OCI-LY1 (cell line): ENCODE results near the gene CAPN15.

Experiments used
- H2AFZ ChIP-seq: fragments of 200-600 bp; sonication (generic), shearing (Covaris generic); 2 replicates; pipeline ENCODE4 v1.6.0; 2014; ENCODE audit warnings: antibody characterized with exemption, mild to moderate bottlenecking, low read length
- H3F3A ChIP-seq: fragments of 200-600 bp; sonication (generic), shearing (Covaris generic); 2 replicates; pipeline ENCODE4 v1.6.0; 2014; ENCODE audit warnings: mild to moderate bottlenecking, antibody characterized with exemption, low read length, moderate library complexity; ENCODE audit not compliant: insufficient read depth
- H3K27ac ChIP-seq: fragments of 200-600 bp; sonication (generic); 2 replicates; pipeline ENCODE4 v1.5.1; 2014; ENCODE audit warnings: low read length, mixed run types, mild to moderate bottlenecking, low read depth; ENCODE audit not compliant: poor library complexity, severe bottlenecking
- H3K27me3 ChIP-seq: fragments of 200-600 bp; sonication (generic); 2 replicates; pipeline ENCODE4 v1.6.0; 2014; ENCODE audit warnings: antibody characterized with exemption, mild to moderate bottlenecking, low read length, moderate library complexity; ENCODE audit not compliant: insufficient read depth
- H3K36me3 ChIP-seq: fragments of 200-600 bp; sonication (generic); 2 replicates; pipeline ENCODE4 v1.6.1; 2014; ENCODE audit warnings: mild to moderate bottlenecking, antibody characterized with exemption, low read length, moderate library complexity, mixed read lengths; ENCODE audit not compliant: insufficient read depth
- H3K4me1 ChIP-seq: fragments of 200-600 bp; sonication (generic); 2 replicates; pipeline ENCODE4 v1.5.1; 2014; ENCODE audit warnings: mild to moderate bottlenecking, low read length, moderate library complexity; ENCODE audit not compliant: insufficient read depth, severe bottlenecking
- H3K4me2 ChIP-seq: fragments of 200-600 bp; sonication (generic), shearing (Covaris generic); 2 replicates; pipeline ENCODE4 v1.6.1; 2014; ENCODE audit warnings: low read length
- H3K4me3 ChIP-seq: fragments of 200-600 bp; sonication (generic); 2 replicates; pipeline ENCODE4 v1.5.1; 2014; ENCODE audit warnings: low read length, low read depth, mild to moderate bottlenecking, mixed read lengths; ENCODE audit not compliant: poor library complexity, severe bottlenecking
- H3K79me2 ChIP-seq: fragments of 200-600 bp; shearing (Covaris generic); 2 replicates; pipeline ENCODE4 v1.6.1; 2016; ENCODE audit warnings: mixed run types, low read length, mixed read lengths; ENCODE audit not compliant: insufficient read depth
- H3K9ac ChIP-seq: fragments of 200-600 bp; sonication (generic), shearing (Covaris generic); 2 replicates; pipeline ENCODE4 v1.6.1; 2014; ENCODE audit warnings: mild to moderate bottlenecking, low read length, mixed read lengths
- H3K9me2 ChIP-seq: fragments of 200-600 bp; sonication (generic), shearing (Covaris generic); 2 replicates; pipeline ENCODE4 v1.6.1; 2014; ENCODE audit warnings: low read depth, mild to moderate bottlenecking, low read length, mixed read lengths
- H3K9me3 ChIP-seq: fragments of 200-600 bp; shearing (Covaris generic); 2 replicates; pipeline ENCODE4 v1.6.1; 2014; ENCODE audit warnings: low read length, mixed read lengths
- H4K20me1 ChIP-seq: fragments of 200-600 bp; sonication (generic), shearing (Covaris generic); 2 replicates; pipeline ENCODE4 v1.6.0; 2016; ENCODE audit warnings: mild to moderate bottlenecking, low read length; ENCODE audit not compliant: insufficient read depth
- EZH2 ChIP-seq: fragments of 200-600 bp; sonication (generic), shearing (Covaris generic); IDR thresholded peaks from 2 replicates; pipeline ENCODE4 v1.8.0; 2017; ENCODE audit warnings: borderline replicate concordance, mixed run types, mild to moderate bottlenecking, antibody characterized with exemption, low read length, moderate library complexity, mixed read lengths
- TF ChIP-seq, protein P1 (sequence below): fragments of 200-600 bp; sonication (generic), shearing (Covaris generic); IDR thresholded peaks from 2 replicates; pipeline ENCODE4 v1.5.1; 2017; ENCODE audit warnings: mild to moderate bottlenecking, antibody characterized with exemption, low read length, moderate library complexity, mixed read lengths

CAPN15 gene

GRCh38 chr16:569445-570254, 42.1 kb downstream of the CAPN15 start, which contains the start of gene PIGQ:
Gene PIGQ, plus strand, starts transcription at chr16:569968. Its CDS starts 4,107 bp downstream, at chr16:574075.
- no peaks in the 10 kb centered on the region; the same call in 1 of the 2 replicates for H3K27me3 ChIP-seq
- no peak for TF ChIP-seq EZH2
- TF ChIP-seq, protein P1, sequence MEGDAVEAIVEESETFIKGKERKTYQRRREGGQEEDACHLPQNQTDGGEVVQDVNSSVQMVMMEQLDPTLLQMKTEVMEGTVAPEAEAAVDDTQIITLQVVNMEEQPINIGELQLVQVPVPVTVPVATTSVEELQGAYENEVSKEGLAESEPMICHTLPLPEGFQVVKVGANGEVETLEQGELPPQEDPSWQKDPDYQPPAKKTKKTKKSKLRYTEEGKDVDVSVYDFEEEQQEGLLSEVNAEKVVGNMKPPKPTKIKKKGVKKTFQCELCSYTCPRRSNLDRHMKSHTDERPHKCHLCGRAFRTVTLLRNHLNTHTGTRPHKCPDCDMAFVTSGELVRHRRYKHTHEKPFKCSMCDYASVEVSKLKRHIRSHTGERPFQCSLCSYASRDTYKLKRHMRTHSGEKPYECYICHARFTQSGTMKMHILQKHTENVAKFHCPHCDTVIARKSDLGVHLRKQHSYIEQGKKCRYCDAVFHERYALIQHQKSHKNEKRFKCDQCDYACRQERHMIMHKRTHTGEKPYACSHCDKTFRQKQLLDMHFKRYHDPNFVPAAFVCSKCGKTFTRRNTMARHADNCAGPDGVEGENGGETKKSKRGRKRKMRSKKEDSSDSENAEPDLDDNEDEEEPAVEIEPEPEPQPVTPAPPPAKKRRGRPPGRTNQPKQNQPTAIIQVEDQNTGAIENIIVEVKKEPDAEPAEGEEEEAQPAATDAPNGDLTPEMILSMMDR: no peak
- H3K9me2 ChIP-seq: no peaks in the 10 kb centered on the region
- H3K79me2 ChIP-seq: no peaks in the 10 kb centered on the region
- peak within 1 kb of the TSS; percentile 79 for H3K4me2 ChIP-seq
- peaks cover 31% of the 10 kb centered on the region for H3K4me1 ChIP-seq
- no peak within 1 kb of the TSS for H2AFZ ChIP-seq
- H3K9ac ChIP-seq: peak within 1 kb of the TSS; percentile 93
- H4K20me1 ChIP-seq: no peaks in the 10 kb centered on the region
- H3F3A ChIP-seq: no peaks in the 10 kb centered on the region
- H3K4me3 ChIP-seq: peak within 1 kb of the TSS; percentile 97
- no peak within 1 kb of the TSS for H3K27ac ChIP-seq
- no peaks in the 10 kb centered on the region for H3K9me3 ChIP-seq
- H3K36me3 ChIP-seq: no peaks in the 10 kb centered on the region

DNA sequence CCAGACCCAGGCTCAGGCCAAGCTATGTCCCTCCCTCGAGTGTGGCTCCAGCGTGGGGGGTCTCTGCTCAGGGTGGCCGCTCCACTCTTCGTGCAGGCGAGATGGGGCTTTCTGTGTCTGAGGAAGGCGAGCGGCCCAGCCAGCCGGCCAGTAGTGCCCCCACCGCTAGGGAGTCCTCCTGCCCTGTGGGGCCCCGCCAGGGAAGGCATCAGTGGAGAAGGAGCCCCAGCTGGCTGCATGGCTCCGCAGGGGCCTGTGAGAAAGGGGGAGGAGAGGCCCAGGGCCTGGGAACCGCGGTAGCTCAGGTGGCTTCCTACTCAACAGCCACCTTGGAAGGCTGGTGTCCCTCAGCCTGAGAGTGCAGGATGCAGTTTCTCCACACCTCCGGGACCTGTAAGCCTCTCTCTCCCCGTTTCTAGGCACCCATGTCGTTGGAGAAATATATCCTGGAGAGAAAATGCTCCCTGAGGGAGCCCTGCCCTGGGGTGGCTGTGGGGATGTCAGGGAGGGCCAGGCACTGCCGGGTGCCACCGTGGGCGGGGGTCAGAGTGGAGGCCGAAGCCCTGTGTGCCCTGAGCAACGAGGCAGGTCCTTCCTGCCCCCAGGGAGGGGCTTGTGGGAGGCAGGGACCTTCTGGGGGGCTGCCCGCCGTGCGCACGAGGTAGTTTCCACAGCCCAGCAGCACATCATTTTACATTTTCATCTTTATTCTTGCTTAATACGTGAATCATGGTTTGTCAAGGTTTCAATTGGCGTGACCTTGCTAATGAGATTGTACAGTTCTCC, 45.5 kb downstream of the CAPN15 start:
- Histone ChIP-seq H3K27me3 (no peaks in the 10 kb centered on the region), H4K20me1 (no peaks in the 10 kb centered on the region), H3K9me3 (no peaks in the 10 kb centered on the region), H3F3A (no peaks in the 10 kb centered on the region), H3K9me2 (no peaks in the 10 kb centered on the region), H3K27ac (no peak overlapping the region), H3K79me2 (no peaks in the 10 kb centered on the region), H3K4me1 (peaks cover 17% of the 10 kb centered on the region), H2AFZ (no peak overlapping the region), H3K9ac (no peak overlapping the region), H3K4me3 (no peak overlapping the region), H3K36me3 (peaks cover 9% of the 10 kb centered on the region; the same call in 1 of the 2 replicates), H3K4me2 (no peak overlapping the region)
- no peak for TF ChIP-seq EZH2
- TF ChIP-seq, protein P1: no peak

GRCh38 chr16:574021-574760, 46.7 kb downstream of the CAPN15 start:
- Histone ChIP-seq H3K9me2 (no peaks in the 10 kb centered on the region), H3K9me3 (no peaks in the 10 kb centered on the region), H4K20me1 (no peaks in the 10 kb centered on the region), H2AFZ (no peak overlapping the region), H3K4me2 (no peak overlapping the region), H3K27ac (no peak overlapping the region), H3K9ac (no peak overlapping the region), H3K36me3 (peaks cover 9% of the 10 kb centered on the region; the same call in 1 of the 2 replicates), H3K4me1 (peaks cover 17% of the 10 kb centered on the region), H3K4me3 (no peak overlapping the region), H3F3A (no peaks in the 10 kb centered on the region), H3K79me2 (no peaks in the 10 kb centered on the region), H3K27me3 (no peaks in the 10 kb centered on the region)
- TF ChIP-seq, protein P1: no peak
- TF ChIP-seq EZH2: no peak
